ENCODE measurements around the gene CSAG2. TPM values are rescaled to one million over a fixed set of nuclear protein-coding genes. Genes with fewer than 3 reads are reported as not detected.
"Not testable (repeated sequence)": the region's sequence is repeated elsewhere in the genome, so short reads cannot be mapped to it uniquely, and the experiment has no call there.

The CSAG2 gene
- total RNA-seq, 2 donors from 2014 or later: 0.35 TPM; not detected in 1

- not testable (repeated sequence) for H3K27me3 Mint-ChIP-seq (ENCODE audit: insufficient read depth); H3K36me3 ChIP-seq (ENCODE audit: control insufficient read depth, insufficient read depth, low read length); H3K4me3 Mint-ChIP-seq; H3K27ac ChIP-seq (ENCODE audit: low read depth, low read length); H3K27me3 ChIP-seq (ENCODE audit: control insufficient read depth, insufficient read depth, low read length, poor library complexity, severe bottlenecking); H3K36me3 Mint-ChIP-seq (ENCODE audit: low read depth); H3K4me3 ChIP-seq (ENCODE audit: low read length); H3K9ac ChIP-seq (ENCODE audit: extremely low read depth, low read length, poor library complexity, severe bottlenecking); H3K4me1 Mint-ChIP-seq; H3K9me3 ChIP-seq (ENCODE audit: control insufficient read depth, low read length); H3K27ac Mint-ChIP-seq; H3K4me1 ChIP-seq (ENCODE audit: control insufficient read depth, insufficient read depth, low read length)
- DNase-seq: peak; percentile 7
- 88% methylated on average over 3 of the region's 5 CpGs; no CpG with 5 or more reads in 1 of the 2 experiments for WGBS, 2 experiments (ENCODE audit: insufficient coverage in 1 of 2, insufficient read length in 1 of 2)
- H3K9me3 Mint-ChIP-seq: peaks cover 12% of the 10 kb centered on the region
Measured at GRCh38 chrX:152700390-152700789, 8.7 kb downstream of the CSAG2 start.

GRCh38 chrX:152697952-152698931 lies 10.8 kb downstream of the CSAG2 start, which contains the start of gene MAGEA3:
Gene MAGEA3 (plus strand): TSS chrX:152698794. CDS start chrX:152700833, 2,039 bp downstream.
- WGBS, 2 experiments (ENCODE audit: insufficient coverage in 1 of 2, insufficient read length in 1 of 2): no CpG with 5 or more reads among the region's 34 CpGs
- not testable (repeated sequence) for H3K4me1 ChIP-seq (ENCODE audit: control insufficient read depth, insufficient read depth, low read length); H3K27me3 Mint-ChIP-seq (ENCODE audit: insufficient read depth)

GRCh38 chrX:152681012-152681411 lies 28.1 kb downstream of the CSAG2 start:
- DNase-seq; H3K9ac ChIP-seq (ENCODE audit: extremely low read depth, low read length, poor library complexity, severe bottlenecking); H3K9me3 ChIP-seq (ENCODE audit: control insufficient read depth, low read length); H3K4me3 Mint-ChIP-seq; H3K36me3 Mint-ChIP-seq (ENCODE audit: low read depth); H3K27ac Mint-ChIP-seq; H3K4me3 ChIP-seq (ENCODE audit: low read length); H3K27me3 ChIP-seq (ENCODE audit: control insufficient read depth, insufficient read depth, low read length, poor library complexity, severe bottlenecking); H3K36me3 ChIP-seq (ENCODE audit: control insufficient read depth, insufficient read depth, low read length); H3K27ac ChIP-seq (ENCODE audit: low read depth, low read length); H3K4me1 Mint-ChIP-seq; H3K4me1 ChIP-seq (ENCODE audit: control insufficient read depth, insufficient read depth, low read length): not testable (repeated sequence)
- Mint-ChIP-seq H3K9me3 (peaks cover 16% of the 10 kb centered on the region), H3K27me3 (ENCODE audit: insufficient read depth) (peaks cover 13% of the 10 kb centered on the region)
- WGBS, 2 experiments (ENCODE audit: insufficient coverage in 1 of 2, insufficient read length in 1 of 2): no CpG with 5 or more reads among the region's 3 CpGs

More at GRCh38 chrX:152697952-152698931, 10.8 kb downstream of the CSAG2 start, which contains the start of gene MAGEA3:
- H3K9me3 ChIP-seq (ENCODE audit: control insufficient read depth, low read length); H3K36me3 ChIP-seq (ENCODE audit: control insufficient read depth, insufficient read depth, low read length); H3K27ac ChIP-seq (ENCODE audit: low read depth, low read length); H3K36me3 Mint-ChIP-seq (ENCODE audit: low read depth); DNase-seq; H3K9ac ChIP-seq (ENCODE audit: extremely low read depth, low read length, poor library complexity, severe bottlenecking); H3K27ac Mint-ChIP-seq; H3K4me3 ChIP-seq (ENCODE audit: low read length); H3K4me1 Mint-ChIP-seq; H3K27me3 ChIP-seq (ENCODE audit: control insufficient read depth, insufficient read depth, low read length, poor library complexity, severe bottlenecking); H3K4me3 Mint-ChIP-seq: not testable (repeated sequence)
- H3K9me3 Mint-ChIP-seq: peaks cover 12% of the 10 kb centered on the region

- H3K4me3 Mint-ChIP-seq; H3K4me3 ChIP-seq (ENCODE audit: low read length); H3K4me1 ChIP-seq (ENCODE audit: control insufficient read depth, insufficient read depth, low read length); DNase-seq; H3K27me3 ChIP-seq (ENCODE audit: control insufficient read depth, insufficient read depth, low read length, poor library complexity, severe bottlenecking); H3K27ac ChIP-seq (ENCODE audit: low read depth, low read length); H3K36me3 ChIP-seq (ENCODE audit: control insufficient read depth, insufficient read depth, low read length); H3K36me3 Mint-ChIP-seq (ENCODE audit: low read depth); H3K9ac ChIP-seq (ENCODE audit: extremely low read depth, low read length, poor library complexity, severe bottlenecking); H3K9me3 ChIP-seq (ENCODE audit: control insufficient read depth, low read length); H3K4me1 Mint-ChIP-seq; H3K27ac Mint-ChIP-seq: not testable (repeated sequence)
- WGBS, 2 experiments (ENCODE audit: insufficient coverage in 1 of 2, insufficient read length in 1 of 2): 92% methylated on average over 1 of the region's 3 CpGs; no CpG with 5 or more reads in 1 of the 2 experiments
- peaks cover 40% of the 10 kb centered on the region for H3K9me3 Mint-ChIP-seq
- peaks cover 19% of the 10 kb centered on the region for H3K27me3 Mint-ChIP-seq (ENCODE audit: insufficient read depth)
Measured at GRCh38 chrX:152674652-152675051, 34.4 kb downstream of the CSAG2 start.
